ENCODE results near the gene SEMA3G.

The SEMA3G gene

GRCh38 chr3:52479877-52480575 lies 35.1 kb upstream of the SEMA3G start:
- DNase-seq (ENCODE audit: low read depth in 2 of 2) = no peak

DNA sequence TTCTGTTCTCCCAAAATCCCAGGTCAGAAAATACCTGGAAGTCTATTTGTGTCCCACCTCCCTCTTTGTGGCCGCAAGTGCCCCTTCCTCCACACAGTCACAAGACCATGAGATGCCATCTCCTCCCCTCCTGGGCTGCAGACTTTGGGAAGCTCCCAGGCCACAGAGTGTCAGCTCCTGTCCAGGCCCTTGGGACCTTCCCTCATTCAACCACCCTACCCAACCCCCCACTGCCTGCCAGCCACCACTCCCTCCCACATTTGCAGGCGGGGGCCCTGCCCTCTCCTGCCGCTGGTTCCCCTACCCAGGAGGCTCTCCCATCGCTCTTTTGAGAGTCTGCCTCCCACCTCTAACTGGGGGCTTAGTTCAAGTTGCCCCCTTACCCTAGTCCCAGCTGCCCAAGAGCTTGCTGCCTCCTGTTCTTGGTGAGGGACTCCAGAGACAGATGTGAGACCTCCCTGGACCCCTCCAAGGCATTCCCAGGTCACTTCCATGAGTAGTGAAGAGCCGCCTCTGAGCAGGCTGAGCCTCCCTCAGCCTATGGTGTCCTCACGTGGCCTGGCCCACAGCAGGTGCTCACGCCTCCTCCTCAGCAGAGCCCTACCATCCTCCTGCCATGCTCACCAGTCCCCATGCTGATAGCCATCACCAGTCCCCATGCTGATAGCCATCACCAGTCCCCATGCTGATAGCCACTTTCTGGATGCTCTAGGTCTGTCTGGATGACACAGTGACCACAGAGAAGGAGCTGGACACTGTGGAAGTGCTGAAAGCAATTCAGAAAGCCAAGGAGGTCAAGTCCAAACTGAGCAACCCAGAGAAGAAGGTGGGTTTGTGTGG lies 34.4 kb upstream of the SEMA3G start:
- no peak for DNase-seq (ENCODE audit: low read depth in 2 of 2)

GRCh38 chr3:52477796-52478095 lies 32.8 kb upstream of the SEMA3G start:
- no peak for DNase-seq (ENCODE audit: low read depth in 2 of 2)

- no peak for DNase-seq (ENCODE audit: low read depth in 2 of 2)
Observed at GRCh38 chr3:52477076-52477795, 32.3 kb upstream of the SEMA3G start.

DNA sequence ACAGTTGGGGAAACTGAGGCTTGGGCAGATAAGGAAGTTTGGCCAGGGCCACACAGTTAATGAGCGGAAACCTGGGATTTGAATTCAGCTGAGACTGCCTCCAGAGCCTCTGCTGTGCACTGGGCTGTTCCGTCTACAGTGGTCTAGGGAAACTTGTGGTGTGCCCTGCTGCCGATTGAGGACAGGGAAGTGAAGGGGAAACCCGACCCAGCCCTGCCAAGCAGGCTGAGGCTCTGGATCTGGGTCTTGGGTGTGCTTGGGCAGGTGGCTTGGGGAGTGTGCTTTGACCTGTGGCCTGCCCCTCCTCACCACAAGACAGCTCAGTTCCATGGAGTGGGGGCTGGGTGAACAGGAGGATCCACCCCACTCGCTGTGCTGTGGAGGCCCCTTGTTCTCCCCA lies 28.1 kb upstream of the SEMA3G start:
- no peak for DNase-seq (ENCODE audit: low read depth in 2 of 2)

DNA sequence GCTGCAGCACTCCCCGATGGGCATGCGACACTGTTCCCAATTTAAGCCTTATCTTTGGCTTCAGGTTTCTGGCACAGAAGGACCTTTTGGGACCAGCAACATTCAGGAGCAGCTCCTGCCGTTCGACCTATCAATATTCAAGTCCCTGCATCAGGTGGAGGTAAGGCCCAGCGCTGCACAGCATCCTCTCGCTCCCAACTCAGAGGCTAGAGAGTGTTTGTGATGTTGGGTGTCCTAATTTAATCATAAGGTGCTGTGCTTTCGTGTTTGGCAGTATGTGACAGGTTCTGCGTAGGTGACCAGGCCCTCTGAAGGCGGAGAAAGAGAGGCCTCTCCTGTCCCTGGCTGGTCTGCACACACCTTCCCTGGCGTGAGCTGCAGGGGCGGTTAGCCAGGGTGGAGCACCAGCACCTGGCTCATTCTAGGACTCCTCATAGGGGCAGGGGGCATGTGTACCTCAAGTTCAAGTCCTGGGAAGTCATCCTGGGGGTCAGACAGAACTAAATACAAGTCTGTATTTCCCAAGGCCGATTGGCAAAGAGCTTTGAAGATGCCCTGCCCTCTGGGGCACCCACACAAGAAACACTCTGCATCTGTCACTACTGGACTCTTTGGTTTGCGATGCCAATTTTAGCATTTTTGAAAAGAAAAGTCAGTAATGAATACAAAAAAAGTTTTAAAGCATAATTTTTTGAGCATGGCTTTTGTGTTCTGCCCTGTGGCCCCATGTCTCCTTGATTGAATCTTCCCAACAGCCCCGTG lies 27.5 kb upstream of the SEMA3G start:
- no peak for DNase-seq (ENCODE audit: low read depth in 2 of 2)

DNA sequence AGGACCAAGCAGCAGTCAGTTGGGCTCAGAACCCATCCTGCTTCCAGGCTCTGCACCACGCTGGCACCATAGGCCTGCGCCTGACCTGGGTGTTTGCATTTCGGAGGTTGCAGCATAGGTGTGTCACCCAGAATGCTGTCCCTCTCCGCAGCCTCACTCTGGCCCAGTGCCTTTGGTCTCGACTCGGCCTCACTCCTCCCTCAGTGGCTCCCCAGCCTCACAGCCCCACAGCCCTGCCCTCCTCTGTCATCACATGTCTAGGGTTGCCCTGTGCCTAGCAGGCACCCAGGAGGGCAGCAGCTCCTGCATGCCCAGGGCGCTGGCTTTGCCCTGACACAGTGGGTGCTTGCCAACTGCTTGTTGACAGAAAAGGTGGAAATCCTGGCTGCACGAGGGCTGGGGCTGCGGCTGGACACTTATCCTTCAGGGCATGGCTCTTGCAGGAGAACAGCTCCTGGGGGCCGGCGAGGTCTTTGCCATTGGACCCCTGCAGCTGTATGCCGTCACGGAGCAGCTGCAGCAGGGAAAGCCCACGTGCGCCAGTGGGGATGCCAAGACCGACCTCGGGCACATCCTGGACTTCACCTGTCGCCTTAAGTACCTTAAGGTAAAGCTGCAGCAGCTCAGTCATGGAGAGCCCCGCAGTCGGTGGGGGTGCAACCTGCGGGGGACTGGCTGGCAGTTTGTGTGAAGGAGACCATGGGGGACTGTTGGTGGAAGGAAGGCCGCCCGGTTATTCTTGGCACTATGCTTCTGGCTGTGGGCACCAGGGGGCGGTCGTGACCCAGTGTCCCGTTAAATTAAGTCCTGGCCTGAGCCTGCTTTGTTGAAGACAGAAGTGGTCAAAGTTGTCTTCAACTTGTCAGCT lies 26.7 kb upstream of the SEMA3G start:
- no peak for DNase-seq (ENCODE audit: low read depth in 2 of 2)

DNA sequence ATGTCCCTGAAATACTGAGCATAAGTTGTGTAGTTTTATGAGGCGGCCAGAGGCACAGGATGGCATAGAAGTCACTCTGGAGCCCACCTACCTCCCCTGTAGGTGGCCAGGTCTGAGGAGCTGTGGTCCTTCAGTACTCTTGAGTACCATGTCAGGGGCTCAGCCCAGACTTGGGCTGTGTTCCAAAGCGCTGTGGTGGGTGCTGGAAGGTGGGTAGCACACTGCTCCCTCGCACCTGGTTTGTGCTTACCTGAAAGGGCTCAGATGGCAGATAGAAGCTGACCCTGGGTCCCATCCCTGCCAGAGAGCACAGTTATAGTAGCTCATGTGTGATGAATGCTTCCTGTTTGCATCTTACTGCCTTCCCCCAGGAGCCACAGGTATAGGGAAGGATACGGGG lies 26.0 kb upstream of the SEMA3G start:
- no peak for DNase-seq (ENCODE audit: low read depth in 2 of 2)

- DNase-seq (ENCODE audit: low read depth in 2 of 2) = no peak
Observed at GRCh38 chr3:52469001-52469400, 24.1 kb upstream of the SEMA3G start.

DNA sequence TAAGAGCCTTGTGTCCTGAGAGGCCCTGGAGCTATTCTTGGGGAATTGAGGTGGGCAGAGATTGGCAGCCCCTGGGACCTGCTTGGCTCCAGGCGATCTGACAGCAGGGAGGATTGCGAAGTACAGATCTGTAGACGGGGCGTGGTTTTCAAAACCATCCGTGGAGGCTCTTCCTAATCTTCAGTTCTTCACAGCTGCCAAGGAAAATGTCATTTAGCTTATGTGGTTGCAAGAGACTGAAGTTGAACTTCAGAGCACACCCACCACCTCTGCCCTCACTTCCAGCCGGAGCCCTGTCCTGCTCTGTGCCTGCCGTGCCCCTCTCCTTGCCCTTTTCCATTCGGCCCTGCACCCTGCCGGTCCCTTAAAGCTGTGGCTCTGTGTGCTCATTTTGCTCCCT lies 23.4 kb upstream of the SEMA3G start:
- no peak for DNase-seq (ENCODE audit: low read depth in 2 of 2)

DNA sequence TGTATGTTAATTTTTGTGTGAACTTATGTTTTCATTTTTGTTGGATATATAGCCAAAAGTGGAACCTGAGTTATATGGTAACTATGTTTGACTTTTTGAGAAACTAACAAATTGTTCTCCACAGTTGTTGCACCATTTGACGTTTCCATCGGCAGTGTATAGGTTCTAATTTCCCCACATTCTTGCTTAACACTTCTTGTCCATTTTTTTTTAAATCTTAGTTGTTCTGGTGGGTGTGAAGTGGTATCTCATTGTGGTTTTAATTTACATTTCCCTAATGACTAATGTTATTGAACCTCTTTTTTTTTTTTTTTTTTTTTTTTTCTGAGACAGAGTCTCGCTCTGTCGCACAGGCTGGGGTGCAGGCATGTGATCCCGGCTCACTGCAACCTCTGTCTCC lies 18.5 kb upstream of the SEMA3G start:
- DNase-seq (ENCODE audit: low read depth in 2 of 2) = no peak

DNA sequence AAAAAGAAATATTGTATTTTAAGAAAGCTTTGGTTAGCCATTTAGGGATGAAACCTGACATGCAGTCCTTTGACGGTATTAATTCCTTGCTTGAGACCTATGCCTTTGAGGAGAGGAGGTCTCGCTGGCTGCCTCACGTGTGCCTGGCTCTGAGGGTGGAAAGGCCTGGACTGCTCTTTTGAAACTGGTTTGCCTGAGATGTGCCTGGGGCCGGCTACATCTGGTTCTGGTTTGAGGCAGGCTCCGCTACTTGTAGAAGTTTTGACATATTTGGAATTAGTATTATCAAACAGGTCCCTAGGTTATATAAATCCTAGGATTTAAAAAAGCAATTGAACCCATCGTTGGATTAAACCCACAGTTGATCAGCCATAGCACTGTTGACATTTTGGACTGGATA lies 17.0 kb upstream of the SEMA3G start:
- DNase-seq (ENCODE audit: low read depth in 2 of 2) = no peak

- DNase-seq (ENCODE audit: low read depth in 2 of 2) = no peak
Observed at GRCh38 chr3:52458770-52459545, 14.1 kb upstream of the SEMA3G start.

GRCh38 chr3:52458031-52458760 lies 13.3 kb upstream of the SEMA3G start:
- no peak for DNase-seq (ENCODE audit: low read depth in 2 of 2)

DNA sequence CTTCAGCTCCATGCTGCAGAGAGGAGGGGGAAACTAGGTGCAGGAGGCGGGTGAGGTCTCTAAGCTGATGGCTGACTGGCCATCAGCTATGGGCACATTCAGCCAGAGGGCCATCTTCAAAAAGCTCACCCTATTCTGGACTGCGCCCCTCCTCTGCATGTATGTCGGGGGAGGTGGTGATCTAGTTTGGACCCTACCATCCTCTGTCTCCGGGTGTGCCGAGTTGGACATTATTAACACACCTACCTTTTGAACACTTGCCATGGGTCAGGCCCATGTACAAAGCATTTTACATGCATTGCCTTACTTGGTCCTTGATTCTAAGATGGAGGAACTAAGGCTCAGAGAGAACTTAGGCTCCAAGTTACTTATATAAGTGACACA lies 11.9 kb upstream of the SEMA3G start:
- no peak for DNase-seq (ENCODE audit: low read depth in 2 of 2)

DNA sequence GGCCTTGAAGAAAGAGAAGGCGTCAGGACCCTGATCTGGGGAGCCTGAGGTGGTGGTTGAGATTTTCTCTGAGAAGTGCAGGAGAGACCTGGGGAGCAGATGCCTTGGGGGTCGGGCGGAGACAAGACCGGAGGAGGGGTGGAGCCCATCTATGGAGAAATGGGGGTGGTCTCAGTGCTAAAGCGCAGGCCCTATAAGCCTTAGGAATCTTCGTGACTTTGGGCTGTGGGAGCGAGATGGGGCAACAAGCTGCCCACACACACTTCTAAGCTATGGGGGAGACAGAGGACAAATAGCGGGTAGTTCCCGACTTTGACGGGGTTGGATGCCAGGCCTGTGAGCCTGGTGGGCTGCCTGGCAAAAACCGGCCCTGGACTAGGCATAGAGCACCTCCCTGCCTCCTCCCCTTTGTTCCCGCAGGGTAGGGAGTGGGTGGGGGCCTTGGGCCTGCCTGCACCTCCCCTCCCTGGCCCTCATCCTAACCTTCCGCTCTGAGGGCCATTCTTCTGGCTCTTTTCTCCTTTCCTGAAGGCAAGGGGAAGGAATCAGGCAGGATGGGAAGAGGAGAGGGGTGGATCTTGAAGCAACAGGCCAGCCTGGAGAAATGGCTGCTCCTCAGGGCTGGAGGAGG lies 11.4 kb upstream of the SEMA3G start:
- DNase-seq (ENCODE audit: low read depth in 2 of 2) = no peak

GRCh38 chr3:52455283-52456168 lies 10.6 kb upstream of the SEMA3G start, which contains the start of gene NISCH:
TSS of gene NISCH (plus strand) at chr3:52455604. CDS start at chr3:52455642, 38 bp downstream.
- peak; percentile 91 for DNase-seq (ENCODE audit: low read depth in 2 of 2)

GRCh38 chr3:52454938-52455282 lies 10.0 kb upstream of the SEMA3G start:
- no peak for DNase-seq (ENCODE audit: low read depth in 2 of 2)
